GM04504 (cell line): Measurements from ENCODE around the gene JPH3.
"Not testable (repeated sequence)": the region's sequence is repeated elsewhere in the genome, so short reads cannot be mapped to it uniquely, and the experiment has no call there.

ENCODE experiments used
- DNase-seq: peaks from one replicate; pipeline ENCODE4 v3.0.0-alpha.2; 2012; ENCODE audit warnings: low read depth

Gene JPH3

DNA sequence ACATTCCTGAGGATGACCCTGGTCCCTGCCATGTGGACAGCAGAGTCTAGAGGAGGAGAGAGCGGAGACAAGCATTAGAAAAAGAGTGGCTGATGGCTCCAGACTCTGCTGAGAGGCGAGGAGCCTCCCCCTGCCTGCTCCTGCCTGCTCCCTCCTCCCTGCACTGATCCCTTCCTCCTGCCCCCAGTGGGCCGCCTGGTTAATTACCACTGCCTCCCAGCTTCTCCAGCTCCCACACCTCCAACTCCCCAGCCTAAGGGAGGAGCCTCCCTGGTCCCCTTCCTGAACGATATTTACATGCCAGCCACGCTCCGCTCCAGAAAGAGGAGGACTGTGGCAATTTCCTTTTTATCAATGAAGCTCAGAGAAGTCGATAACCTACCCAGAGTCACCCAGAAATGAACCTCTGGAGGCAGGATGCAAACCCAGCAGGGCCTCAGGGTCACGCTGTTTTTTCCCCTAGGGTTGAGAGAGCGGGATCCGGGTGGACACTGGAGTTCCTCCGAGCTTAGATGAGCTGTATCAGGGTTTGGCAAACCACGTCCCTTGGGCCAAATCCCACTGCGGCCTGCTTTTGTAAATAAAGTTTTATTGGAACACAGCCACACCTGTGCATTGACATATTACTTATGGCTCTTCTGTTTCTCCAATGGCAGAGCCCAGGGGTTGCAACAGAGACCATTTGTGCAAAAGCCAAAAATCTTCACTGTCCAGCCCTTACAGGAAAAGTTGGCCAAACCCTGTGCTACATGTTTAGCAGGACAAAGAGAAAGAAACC is 27.1 kb upstream of the JPH3 start:
- no peak for DNase-seq

DNA sequence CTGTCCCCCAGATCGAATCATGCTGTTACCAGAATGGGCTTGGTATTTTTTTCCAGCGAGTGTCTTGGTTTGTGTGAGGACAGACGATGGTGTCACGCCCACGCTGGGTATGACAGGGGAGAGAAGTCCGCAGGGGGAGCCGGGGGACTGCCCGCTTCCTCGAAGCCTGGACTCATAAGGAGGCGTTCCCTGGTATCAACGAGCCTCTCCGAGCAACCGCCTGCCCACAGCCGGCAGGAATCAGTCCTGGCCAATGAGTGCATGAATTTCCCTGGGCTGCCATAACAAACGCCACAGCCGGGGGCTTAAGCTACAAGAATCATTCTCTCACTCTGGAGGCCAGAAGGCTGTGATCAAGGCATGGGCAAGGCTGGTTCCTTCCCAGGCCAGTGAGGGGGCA is 26.1 kb upstream of the JPH3 start:
- DNase-seq, result no peak

DNA sequence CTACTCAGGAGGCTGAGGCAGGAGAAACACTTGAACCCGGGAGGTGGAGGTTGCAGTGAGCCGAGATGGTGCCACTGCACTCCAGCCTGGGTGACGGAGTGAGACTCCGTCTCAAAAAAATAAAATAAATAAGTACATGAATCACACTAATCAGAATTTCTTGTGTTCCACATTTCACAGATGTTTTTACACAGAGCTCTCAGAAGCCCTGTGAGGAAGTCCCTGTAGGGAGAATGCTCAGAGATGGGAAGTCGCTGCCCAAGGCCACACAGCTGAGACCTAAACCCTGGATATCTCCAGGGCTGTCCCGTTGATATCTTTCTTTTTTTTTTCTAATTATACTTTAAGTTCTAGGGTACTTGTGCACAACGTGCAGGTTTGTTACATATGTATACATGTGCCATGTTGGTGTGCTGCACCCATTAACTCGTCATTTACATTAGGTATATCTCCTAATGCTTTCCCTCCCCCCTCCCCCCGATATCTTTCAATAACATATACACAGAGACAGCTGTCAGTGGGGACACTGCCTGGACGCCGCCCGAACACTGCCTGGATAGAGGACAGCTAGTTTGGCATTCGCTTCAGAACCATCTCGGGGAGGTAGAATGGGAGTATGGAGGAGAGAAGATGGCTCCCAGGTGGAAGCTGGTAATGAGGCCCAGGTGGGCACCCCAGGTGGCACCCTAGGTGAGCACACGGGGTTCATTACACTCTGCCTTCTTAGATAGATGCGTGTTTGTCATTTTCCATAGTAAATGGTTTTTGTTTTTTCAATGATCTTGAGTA is 24.0 kb upstream of the JPH3 start:
- DNase-seq, result not testable (repeated sequence)

DNA sequence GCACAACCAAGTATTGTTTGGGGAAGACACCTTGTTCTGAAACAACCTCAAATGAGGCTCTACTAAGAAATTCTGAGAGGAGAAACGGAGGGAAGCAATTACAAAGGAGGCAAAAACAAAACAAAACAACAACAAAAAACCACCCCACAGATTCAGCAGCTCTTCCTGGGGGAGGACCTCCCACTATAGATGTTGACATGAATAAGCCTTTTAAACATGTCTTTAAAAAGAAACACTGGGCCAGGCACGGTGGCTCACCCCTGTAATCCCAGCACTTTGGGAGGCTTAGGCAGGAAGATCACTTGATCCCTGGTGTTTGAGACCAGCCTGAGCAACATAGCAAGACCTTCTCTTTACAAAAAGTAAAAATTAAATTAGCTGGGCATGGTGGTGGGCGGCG is 22.6 kb upstream of the JPH3 start:
- no peak for DNase-seq

DNA sequence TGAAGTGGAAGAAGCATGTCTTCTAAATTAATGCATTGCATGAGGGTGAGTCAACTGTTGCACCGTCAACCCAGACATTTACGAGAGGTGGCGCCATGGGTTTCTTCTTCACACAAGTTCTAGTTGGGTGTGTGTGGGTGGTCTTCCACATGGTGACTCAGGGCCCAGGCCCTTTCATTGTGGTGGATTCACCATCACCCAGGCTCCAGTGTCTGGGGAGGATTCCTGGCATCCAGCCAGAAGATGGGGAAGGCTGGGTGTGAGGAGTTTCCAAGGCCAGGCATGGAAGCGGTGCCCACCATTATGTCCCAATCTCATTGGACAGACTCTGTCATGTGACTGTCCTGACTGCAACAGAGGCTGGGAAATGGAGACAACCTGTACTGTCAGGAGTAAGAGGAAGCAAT is 21.4 kb upstream of the JPH3 start:
- DNase-seq, result no peak

DNA sequence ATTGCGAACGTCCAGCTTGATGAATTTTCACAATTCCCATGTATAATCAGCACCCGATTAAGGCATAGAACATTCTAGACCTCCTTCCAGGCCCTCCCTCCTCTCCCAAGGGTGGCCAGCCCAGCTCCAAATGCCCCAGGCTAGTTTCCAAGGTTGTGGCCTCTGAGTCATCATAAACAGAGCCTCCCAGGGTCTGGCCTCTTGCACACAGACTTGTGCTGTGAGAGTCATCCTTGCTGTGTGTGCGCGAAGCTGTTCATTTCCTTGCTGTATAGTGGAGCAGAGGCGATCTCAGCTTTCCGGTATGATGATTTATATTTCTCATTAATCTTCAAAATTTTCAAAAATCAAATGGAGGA is 20.5 kb upstream of the JPH3 start:
- DNase-seq, result peak; percentile 97

DNA sequence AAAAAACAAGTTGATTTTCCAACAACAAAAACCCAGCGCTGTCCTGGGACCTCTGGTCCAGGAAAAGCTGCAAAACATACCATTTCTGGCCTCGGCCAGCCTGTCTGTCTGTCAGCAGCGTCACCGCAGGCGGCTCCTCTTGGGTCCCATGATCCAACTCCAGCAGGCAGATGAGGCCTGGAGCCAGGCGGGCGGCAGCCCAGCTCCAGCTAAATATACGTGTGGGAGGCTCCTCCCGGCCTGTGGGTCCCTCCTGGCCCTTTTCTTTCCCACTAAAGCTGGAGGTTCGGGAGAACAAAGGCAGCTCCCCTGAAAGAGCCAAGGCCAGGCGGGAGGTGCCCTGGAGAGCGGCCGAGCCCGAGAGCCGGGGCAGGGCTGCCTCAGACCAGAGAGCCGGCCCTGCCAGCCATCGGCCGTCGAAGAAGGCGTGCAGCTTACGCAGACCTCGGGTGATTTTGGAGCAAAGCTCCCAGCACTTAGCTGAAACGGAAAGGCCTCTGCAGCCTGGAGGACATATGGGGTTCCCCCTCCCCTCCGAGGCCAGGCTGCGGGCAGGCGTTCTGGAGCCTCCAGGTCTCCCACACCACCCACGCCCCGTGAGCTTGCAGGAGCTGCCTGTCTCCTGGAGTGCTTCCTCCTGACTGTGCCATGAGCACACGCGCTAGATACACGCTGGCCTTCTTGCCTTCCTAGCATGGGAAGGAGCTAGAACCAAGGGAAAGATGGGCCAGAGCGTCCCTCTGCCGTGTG is 19.9 kb upstream of the JPH3 start:
- DNase-seq, result peak; percentile 73

DNA sequence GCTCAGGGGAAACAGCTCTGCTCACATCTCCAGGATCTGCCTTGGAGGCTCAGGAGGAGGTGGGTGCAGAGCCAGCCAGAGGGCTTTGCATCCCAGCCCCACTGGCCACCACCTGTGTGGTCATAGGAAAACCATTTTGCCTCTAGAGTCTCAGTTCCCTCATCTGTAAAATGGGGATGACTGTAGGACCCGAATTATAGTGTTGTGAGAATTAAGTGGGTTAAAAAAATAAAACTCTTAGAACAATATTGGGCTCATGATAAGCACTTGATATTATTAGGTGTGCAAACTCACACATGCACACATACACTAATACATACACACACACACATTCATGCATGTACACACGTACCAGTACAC is 19.4 kb upstream of the JPH3 start:
- no peak for DNase-seq

DNA sequence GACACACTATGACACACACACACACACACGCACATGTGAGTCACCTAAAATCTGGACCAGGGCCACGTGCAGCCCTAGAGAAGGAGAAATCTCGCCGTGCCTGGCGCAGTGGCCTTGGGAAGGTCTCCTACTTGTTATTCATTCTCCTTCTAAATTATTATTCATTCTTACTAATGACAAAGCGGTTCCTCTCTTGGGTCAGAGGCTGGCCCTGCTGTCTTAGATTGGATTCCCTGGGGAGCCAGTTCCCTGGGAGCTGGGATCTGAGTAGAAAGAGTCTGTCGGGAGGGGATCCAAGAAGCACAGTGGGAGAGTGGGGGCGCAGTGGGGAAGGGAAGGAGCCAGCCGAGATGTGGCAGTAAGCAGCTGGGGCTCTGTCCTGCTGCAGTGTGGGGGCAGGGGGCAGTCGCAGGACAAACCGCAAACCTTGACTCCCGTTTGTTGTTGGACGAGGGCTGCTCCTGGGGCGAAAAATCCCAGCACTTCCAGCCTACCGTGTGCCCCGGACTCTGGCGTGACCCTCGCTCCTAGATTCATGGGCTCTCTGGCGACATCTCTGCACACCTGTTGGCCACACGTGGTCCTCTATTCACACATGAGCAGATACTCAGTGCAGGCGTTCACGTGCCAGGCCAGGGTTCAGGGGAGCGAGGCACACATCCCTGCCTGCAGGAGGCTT is 18.7 kb upstream of the JPH3 start:
- DNase-seq, result no peak

DNA sequence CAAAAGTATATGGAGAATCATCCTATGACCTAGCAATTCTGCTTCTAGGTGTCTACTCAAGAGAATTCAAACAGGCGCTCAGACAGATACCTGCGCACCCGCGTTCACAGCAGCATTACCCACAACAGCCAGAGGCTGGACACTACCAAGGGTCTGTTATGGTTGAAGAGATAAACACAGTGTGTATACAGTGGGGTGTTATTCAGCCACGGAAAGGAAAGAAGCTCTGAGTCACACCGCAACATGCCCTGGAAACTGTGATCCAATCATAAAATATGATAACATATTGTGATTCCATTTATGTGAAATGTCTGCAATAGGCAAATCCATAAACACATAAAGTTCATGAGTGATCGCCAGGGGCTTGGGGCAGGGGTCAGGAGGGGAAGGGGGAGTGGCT is 18.0 kb upstream of the JPH3 start:
- DNase-seq, result no peak

DNA sequence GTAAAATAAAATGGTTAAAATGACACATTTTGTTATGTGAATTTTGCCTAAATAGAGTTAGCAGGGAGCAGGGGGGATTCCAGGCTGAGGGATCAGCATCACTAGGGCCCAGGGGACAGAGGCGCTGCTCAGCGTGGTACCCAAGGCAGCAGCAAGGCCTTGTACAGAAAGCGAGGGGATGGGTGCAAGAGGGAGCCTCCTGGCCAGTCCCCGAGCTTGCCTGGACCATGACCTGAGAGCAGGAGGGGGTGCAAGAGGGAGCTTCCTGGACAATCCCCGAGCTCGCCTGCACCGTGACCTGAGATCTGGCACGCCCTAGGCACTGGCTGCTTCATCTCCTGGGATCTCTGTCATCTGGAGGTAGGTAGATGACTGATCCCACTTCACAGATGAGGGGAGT is 17.3 kb upstream of the JPH3 start:
- DNase-seq, result no peak

DNA sequence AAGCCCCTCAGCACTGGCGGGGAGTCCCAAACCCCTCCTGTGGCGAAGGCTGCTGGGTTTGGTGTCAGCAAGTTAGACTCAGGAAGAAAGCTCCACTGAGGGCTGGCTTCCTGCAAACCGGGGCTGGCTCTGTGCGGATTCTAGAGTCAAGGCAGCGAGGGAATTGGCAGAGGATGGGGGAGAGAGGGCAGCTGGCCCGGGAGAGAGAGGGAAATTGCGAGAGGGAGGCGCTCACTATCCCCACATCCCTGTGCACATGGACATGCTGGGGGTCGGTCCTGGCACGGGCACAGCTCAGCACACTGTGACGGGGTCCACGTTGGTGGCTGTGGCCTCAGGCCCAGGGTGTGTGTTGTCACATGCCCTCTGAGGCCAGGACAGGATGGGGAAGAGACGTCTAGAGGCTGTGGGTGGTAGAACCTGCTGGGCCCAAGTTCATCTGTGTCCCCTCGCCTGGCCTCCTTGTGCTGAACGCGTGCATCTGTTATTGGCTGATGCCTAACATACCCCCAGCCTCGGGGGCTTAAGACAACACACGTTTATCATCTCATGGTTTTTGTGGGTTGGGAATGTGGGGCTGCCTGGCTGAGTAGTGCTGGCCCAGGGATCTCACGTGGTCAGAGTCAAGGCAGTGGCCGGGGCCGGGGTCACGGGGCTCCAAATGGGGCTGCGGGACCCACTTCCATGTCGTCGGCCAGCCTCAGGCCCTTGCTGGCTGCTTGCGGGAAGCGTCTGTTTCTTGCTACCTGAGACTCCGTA is 16.7 kb upstream of the JPH3 start:
- DNase-seq, result no peak

DNA sequence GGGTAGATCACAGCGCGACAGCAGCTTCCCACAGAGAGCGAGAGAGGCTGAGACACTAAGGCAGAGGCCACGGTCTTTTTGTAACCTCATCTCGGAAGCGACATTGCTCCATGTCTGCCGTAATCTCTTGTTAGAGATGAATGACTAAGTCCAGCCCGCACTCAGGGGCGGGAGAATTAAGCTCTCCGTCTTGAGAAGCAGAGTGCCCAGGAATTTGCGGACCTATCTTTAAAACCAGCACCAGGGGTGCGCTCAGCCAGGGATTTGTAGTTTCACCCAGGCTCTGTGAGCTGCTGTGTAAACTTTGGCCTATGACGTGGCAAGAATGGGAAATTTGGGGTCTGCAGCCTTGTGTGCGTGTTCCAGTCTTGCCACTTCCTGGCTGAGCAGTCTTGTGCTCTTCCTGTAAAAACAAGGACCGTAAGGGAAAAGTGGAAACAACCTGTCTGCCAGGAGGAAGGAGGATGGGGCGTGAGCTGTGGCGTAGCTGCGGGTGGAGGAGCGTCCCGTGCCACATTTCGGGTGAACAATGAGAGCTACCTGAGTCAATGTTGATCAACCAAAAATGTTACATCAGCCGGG is 16.0 kb upstream of the JPH3 start:
- DNase-seq, result no peak

DNA sequence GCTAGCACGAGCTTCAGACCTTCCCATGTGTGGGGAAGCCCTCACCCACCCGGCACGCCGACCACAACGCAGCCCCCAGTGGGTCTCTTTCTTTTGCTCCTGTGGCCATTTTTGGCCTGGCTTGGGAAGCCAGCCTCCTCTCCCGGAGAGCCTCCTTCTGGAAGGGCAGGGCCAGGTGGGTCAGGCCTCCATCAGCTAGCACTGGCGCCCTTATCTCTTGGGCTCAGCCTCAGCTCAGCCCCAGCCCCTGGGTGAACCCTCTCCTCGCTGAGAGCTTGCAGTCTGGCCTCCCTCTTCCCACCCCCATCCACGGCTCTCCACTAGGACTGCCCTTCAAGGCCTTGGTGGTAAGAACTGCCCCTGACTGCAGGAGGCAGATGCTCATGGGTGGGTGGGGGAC is 14.7 kb upstream of the JPH3 start:
- no peak for DNase-seq

DNA sequence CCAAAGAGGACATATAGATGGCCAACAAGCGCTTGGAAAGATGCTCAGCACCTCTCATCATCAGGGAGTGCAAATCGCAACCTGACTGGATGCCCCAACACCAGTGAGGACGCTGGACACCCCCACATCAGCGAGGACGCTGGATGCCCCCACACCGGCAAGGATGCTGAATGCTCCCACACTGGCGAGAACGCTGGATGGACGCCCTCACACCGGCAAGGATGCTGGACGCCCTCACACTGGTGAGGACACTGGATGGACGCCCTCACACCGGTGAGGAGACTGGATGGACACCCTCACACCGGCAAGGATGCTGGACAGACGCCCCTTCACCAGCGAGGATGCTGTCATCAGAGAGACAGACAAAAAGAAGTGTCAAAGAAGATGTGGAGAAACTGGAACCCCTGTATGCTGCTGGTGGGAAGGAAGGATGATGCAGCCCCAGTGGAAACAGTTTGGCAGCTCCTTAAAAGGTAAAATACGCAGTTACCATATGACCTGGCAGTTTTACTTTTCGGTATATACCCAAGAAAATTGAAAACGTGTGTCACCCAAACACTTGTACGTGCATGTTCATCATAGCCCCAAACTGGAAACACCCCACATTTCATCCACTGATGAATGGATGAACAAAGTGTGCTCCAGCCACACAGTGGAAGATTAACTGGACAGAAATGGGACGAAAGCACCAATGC is 10.1 kb upstream of the JPH3 start:
- no peak for DNase-seq

DNA sequence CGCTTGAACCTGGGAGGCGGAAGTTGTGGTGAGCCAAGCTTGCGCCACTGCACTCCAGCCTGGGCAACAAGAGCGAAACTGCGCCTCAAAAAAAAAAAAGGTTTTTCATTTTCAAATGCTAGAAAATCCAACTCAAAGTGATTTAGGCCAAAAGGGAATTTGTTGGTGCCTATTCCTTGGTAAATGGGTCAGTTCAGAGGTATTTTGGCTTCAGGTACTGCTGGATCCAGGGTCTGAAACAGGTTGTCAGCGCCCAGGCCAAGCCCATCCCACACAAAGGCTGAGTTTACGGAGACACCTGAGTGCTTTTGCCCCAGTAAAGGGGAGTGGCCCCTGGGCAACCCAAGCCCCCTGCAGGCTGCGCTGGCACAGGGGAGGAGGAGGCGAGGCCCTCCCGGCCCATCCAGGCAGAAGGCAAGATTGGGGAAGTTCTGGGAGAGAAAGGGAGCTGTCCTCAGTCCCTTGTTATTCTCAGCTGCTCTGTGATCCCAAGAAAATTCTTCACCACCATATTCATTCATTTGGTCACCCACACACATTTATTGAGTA is 8.5 kb upstream of the JPH3 start:
- DNase-seq, result no peak

DNA sequence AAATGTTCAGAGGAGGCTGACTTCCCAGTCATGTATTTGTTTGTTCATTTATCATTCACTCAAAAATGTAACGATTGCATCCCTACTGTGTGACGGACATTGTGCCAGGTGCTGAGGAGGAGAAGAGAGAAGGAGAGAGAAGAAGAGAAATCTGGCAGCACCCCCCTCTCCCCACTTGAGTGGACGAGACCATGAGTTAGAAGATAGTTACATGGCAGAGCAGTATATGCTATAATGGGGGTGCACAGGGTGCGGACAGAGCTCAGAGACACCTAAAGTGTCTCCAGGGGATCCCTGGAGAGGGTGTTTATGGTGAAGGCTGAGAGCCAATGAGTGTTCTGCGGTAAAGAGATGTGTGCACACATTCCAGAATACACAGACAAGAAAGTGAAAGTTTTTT is 6.6 kb upstream of the JPH3 start:
- no peak for DNase-seq

DNA sequence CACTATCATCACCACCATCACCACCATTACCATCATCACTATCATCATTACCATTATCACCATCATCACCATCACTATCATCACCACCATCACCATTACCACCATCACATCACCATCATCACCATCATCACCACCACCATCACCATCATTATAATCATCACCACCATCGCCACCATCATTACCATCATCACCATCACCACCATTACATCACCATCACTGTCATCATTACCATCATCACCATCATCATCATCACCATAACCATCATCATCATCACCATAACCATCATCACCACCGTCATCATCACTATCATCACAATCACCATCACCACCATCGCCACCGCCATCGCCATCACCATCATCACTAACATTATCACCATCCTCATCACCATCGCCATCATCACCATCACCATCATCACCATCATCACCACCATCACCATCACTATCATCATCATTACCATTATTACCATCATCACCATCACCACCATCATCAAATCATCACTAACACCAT is 4.9 kb upstream of the JPH3 start:
- no peak for DNase-seq

DNA sequence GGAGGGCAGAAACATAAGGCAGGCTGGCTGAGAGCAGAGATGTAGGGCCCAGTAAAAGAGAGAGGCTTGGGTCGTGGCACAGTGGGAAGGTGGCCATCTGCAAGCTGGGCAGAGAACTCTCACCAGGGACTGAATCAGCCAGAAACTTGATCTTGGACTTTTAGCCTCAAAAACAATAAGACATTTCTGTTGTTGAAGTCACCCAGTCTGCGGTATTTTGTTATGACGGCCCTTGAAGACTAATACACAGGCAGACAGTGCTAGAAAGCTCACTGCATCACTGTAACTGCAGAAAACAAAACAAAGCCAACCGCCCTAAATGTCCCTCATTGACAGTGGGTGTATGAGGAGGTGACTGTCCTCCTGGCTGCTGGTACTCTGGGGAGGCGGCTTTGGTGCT is 3.9 kb upstream of the JPH3 start:
- DNase-seq, result no peak

DNA sequence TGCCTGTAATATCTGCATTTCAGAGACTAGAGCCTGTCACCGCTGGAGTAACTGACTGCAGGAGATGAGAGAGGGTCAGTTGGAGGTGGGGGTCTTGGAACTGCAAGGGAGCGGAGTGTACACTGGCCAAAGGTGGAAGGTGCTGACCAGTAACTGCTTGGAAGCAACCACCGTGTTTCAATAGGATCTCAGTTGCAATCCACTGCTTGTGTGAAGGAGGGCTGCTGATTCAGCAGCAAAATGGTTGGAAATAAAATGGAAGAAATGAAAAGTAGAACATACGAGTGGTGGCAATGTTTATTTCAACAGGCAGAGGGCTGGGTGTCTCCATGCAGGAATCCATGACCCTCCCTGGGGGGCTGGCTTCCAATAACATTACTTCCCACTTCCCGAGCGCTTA is 2.1 kb upstream of the JPH3 start:
- DNase-seq, result no peak
